VCaP (cell line): ENCODE results near the gene GNS.

Source experiments
- H3K27ac ChIP-seq: fragments of 450-650 bp; 2 replicates; pipeline ENCODE4 v1.5.1; 2017
- CTCF ChIP-seq: fragments of 450-650 bp; conservative IDR thresholded peaks from 2 replicates; pipeline ENCODE4 v1.5.1; 2017; ENCODE audit warnings: mild to moderate bottlenecking, moderate library complexity

The GNS gene

GRCh38 chr12:64723630-64724029 is 35.6 kb downstream of the GNS start:
- no peak for TF ChIP-seq CTCF
- H3K27ac ChIP-seq = no peak overlapping the region

- no peak overlapping the region for H3K27ac ChIP-seq
- no peak for TF ChIP-seq CTCF
These were observed 36.4 kb downstream of the GNS start for GRCh38 chr12:64722835-64723234.

- no peak for TF ChIP-seq CTCF
These were observed 38.3 kb downstream of the GNS start for GRCh38 chr12:64720884-64721283.

GRCh38 chr12:64718649-64719048 is 40.6 kb downstream of the GNS start:
- no peak overlapping the region for H3K27ac ChIP-seq
- TF ChIP-seq CTCF = no peak

More at GRCh38 chr12:64720884-64721283, 38.3 kb downstream of the GNS start:
- no peak overlapping the region for H3K27ac ChIP-seq

GRCh38 chr12:64716839-64717455 is 42.3 kb downstream of the GNS start:
- TF ChIP-seq CTCF = no peak
- no peak overlapping the region for H3K27ac ChIP-seq

GRCh38 chr12:64716371-64716770 is 42.8 kb downstream of the GNS start:
- TF ChIP-seq CTCF = no peak

GRCh38 chr12:64714551-64714968 is 44.6 kb downstream of the GNS start:
- TF ChIP-seq CTCF = no peak
- H3K27ac ChIP-seq = no peak overlapping the region

More at GRCh38 chr12:64716371-64716770, 42.8 kb downstream of the GNS start:
- H3K27ac ChIP-seq = no peak overlapping the region
